Measurements from ENCODE around the gene BTG2. TPM values are rescaled to one million over a fixed set of nuclear protein-coding genes. Genes with fewer than 3 reads are reported as not detected.
"Not testable (repeated sequence)": the region's sequence is repeated elsewhere in the genome, so short reads cannot be mapped to it uniquely, and the experiment has no call there.

BTG2 gene, protein sequence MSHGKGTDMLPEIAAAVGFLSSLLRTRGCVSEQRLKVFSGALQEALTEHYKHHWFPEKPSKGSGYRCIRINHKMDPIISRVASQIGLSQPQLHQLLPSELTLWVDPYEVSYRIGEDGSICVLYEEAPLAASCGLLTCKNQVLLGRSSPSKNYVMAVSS
- 1,000 to 10,000 TPM in 1 of 3 donors, 100 to 1,000 TPM in 2; 499 to 1,024 (median 851) TPM for total RNA-seq
- 294 TPM for total RNA-seq (2013)

DNA sequence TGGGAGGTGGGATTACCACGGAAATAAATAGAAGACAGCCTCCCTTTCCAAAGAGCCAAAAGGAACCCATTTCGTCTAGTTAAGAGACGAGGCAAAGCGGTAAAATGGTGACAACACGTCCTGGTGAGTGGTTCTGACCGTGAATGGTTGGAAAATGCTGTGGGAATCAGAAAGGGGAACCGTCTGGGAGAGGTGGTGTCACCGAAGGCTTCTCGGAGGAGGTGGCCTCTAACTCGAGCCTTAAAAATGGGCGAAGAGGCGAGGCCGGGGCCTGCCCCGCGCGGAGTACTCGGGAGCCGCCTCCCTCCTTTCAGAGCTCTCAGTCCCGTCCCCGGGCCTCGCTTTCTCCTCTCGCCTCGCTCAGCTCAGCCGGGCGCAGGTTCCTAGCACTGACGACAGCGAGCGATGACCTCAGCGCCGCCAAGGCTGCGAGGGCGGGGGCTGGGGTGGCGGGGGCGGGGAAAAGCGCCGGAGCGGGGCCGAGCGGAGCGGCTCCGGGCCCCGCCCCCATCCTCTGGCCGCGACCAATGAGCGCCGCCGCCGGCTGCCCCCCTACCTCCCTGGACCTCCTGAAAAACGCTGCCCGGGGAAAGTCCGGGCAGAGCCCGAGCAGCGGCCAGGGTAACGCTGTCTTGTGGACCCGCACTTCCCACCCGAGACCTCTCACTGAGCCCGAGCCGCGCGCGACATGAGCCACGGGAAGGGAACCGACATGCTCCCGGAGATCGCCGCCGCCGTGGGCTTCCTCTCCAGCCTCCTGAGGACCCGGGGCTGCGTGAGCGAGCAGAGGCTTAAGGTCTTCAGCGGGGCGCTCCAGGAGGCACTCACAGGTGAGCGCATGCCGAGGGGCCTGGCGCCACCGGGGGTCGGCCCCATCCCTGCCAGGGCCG is at the start of gene BTG2:
Gene BTG2 (plus strand): TSS at position 601 of the 890 bp plus-strand sequence. CDS start 88 bp downstream, at position 689.
- Mint-ChIP-seq H3K4me1 (peaks cover 75 to 77% of the 10 kb centered on the region in 2 donors), H3K36me3 (peaks cover 10% of the 10 kb centered on the region), H3K27ac (peak within 1 kb of the TSS; percentile 98 to 99), H3K9me3 (no peaks in the 10 kb centered on the region), H3K4me3 (peak within 1 kb of the TSS; percentile 89), H3K27me3 (ENCODE audit: low read depth in 2 of 2) (no peaks in the 10 kb centered on the region)
- 1% methylated on average over 79 of the region's 79 CpGs for WGBS (ENCODE audit: insufficient coverage)
- ATAC-seq (peak; percentile 77 to 92 (median 82)), DNase-seq (peak; percentile 95 to 97)
- H3K27ac ChIP-seq (ENCODE audit: low read length) = peak within 1 kb of the TSS; percentile 97
- H3K9me3 ChIP-seq (ENCODE audit: control insufficient read depth, insufficient read depth, low read length) = no peaks in the 10 kb centered on the region
- H3K4me3 ChIP-seq (ENCODE audit: low read length) = peak within 1 kb of the TSS; percentile 99
- intact Hi-C loops (cut with micrococcal nuclease) = loop anchor here (1.0 kb wide), 3 partner anchors 15 to 32 kb away; no protein-coding TSS in a partner anchor
- peaks cover 78% of the 10 kb centered on the region for H3K4me1 ChIP-seq (ENCODE audit: control insufficient read depth, insufficient read depth, low read length)
- TF ChIP-seq, protein P1, sequence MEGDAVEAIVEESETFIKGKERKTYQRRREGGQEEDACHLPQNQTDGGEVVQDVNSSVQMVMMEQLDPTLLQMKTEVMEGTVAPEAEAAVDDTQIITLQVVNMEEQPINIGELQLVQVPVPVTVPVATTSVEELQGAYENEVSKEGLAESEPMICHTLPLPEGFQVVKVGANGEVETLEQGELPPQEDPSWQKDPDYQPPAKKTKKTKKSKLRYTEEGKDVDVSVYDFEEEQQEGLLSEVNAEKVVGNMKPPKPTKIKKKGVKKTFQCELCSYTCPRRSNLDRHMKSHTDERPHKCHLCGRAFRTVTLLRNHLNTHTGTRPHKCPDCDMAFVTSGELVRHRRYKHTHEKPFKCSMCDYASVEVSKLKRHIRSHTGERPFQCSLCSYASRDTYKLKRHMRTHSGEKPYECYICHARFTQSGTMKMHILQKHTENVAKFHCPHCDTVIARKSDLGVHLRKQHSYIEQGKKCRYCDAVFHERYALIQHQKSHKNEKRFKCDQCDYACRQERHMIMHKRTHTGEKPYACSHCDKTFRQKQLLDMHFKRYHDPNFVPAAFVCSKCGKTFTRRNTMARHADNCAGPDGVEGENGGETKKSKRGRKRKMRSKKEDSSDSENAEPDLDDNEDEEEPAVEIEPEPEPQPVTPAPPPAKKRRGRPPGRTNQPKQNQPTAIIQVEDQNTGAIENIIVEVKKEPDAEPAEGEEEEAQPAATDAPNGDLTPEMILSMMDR (IDR thresholded peaks at IDR 0.05) = no peak
- H3K27me3 ChIP-seq (ENCODE audit: control insufficient read depth, insufficient read depth, low read length) = no peaks in the 10 kb centered on the region
- peaks cover 35% of the 10 kb centered on the region for H3K36me3 ChIP-seq (ENCODE audit: control insufficient read depth, insufficient read depth, low read length)

DNA sequence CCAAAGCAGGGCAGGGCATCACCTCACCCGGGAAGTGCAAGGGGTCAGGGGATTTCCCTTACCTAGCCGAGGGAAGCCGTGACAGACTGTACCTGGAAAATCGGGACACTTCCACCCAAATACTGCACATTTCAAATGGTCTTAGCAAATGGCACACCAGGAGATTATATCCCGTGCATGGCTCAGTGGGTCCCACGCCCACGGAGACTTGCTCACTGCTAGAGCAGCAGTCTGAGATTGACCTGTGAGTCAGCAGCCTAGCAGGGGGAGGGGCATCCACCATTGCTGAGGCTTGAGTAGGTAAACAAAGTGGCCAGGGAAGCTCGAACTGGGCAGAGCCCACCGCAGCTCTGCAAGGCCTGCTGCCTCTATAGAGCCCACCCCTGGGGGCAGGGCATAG is 48.7 kb upstream of the BTG2 start:
- H3K4me3 ChIP-seq (ENCODE audit: low read length); H3K27ac Mint-ChIP-seq; ATAC-seq; DNase-seq; H3K27me3 ChIP-seq (ENCODE audit: control insufficient read depth, insufficient read depth, low read length); intact Hi-C loops (cut with micrococcal nuclease); H3K36me3 ChIP-seq (ENCODE audit: control insufficient read depth, insufficient read depth, low read length); H3K27ac ChIP-seq (ENCODE audit: low read length); H3K9me3 ChIP-seq (ENCODE audit: control insufficient read depth, insufficient read depth, low read length); H3K4me1 Mint-ChIP-seq; H3K36me3 Mint-ChIP-seq; H3K9me3 Mint-ChIP-seq; H3K4me3 Mint-ChIP-seq; H3K4me1 ChIP-seq (ENCODE audit: control insufficient read depth, insufficient read depth, low read length): not testable (repeated sequence)
- 89% methylated on average over 9 of the region's 9 CpGs for WGBS (ENCODE audit: insufficient coverage)
- H3K27me3 Mint-ChIP-seq (ENCODE audit: low read depth in 2 of 2) = peaks cover 39 to 61% of the 10 kb centered on the region in 2 donors

DNA sequence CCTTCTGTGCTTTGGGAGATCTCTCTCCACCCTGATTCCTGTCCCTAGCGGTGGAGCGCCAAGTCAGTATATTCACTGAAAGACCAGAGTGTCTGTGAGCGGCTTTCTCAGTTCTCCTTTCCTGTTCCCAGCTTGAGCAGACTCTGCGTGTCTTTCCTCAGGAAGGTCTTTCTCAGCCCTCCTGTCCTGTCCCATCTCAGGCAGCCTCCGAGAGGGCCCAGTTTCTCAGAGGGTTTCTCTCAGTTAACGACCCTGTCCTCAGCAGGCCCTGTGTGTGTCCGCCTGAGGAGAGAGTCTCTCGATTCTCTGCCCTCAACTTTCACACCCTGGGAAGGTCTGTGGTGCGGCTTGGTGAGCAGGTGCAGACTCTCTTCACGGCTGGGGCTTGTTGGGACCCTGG is 41.8 kb upstream of the BTG2 start:
- Mint-ChIP-seq H3K4me1 (peaks cover 12% of the 10 kb centered on the region in 2 donors), H3K27me3 (ENCODE audit: low read depth in 2 of 2) (peaks cover 17 to 21% of the 10 kb centered on the region in 2 donors), H3K27ac (no peak overlapping the region), H3K36me3 (no peaks in the 10 kb centered on the region), H3K9me3 (no peaks in the 10 kb centered on the region), H3K4me3 (no peak overlapping the region)
- Histone ChIP-seq H3K4me1 (ENCODE audit: control insufficient read depth, insufficient read depth, low read length) (peaks cover 7% of the 10 kb centered on the region), H3K4me3 (ENCODE audit: low read length) (no peak overlapping the region), H3K27ac (ENCODE audit: low read length) (no peak overlapping the region), H3K36me3 (ENCODE audit: control insufficient read depth, insufficient read depth, low read length) (no peaks in the 10 kb centered on the region), H3K9me3 (ENCODE audit: control insufficient read depth, insufficient read depth, low read length) (no peaks in the 10 kb centered on the region), H3K27me3 (ENCODE audit: control insufficient read depth, insufficient read depth, low read length) (no peaks in the 10 kb centered on the region)
- 71% methylated on average over 10 of the region's 10 CpGs for WGBS (ENCODE audit: insufficient coverage)
- ATAC-seq (no peak), DNase-seq (no peak)
- intact Hi-C loops (cut with micrococcal nuclease) = no loop called here
- TF ChIP-seq, protein P1 (IDR thresholded peaks at IDR 0.05) = no peak

DNA sequence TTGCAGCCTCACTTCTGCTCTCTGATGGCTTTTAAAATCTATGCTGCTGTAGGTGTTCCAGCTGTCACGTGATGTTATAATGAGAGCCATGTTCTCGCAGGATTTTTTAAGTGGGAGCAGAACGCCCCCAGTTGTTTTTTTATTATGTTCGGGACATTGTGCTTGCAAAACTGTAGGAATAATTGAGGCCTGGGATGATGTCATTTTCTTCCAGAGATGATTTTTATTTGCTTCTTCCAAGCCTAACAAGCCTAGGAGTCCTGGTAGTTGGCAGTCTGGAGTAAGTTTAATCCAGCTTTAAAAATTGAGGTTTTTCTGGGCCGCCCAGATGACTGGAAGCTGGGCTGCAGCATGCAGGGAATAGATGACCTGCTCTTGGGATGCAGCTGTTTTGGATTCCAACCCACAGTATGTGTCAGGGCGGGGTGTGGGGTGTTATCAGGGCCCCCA is 41.2 kb upstream of the BTG2 start:
- Histone ChIP-seq H3K4me3 (ENCODE audit: low read length) (no peak overlapping the region), H3K4me1 (ENCODE audit: control insufficient read depth, insufficient read depth, low read length) (peaks cover 10% of the 10 kb centered on the region), H3K27me3 (ENCODE audit: control insufficient read depth, insufficient read depth, low read length) (no peaks in the 10 kb centered on the region), H3K36me3 (ENCODE audit: control insufficient read depth, insufficient read depth, low read length) (no peaks in the 10 kb centered on the region), H3K9me3 (ENCODE audit: control insufficient read depth, insufficient read depth, low read length) (no peaks in the 10 kb centered on the region), H3K27ac (ENCODE audit: low read length) (no peak overlapping the region)
- TF ChIP-seq, protein P1 (IDR thresholded peaks at IDR 0.05) = no peak
- Mint-ChIP-seq H3K4me1 (peaks cover 12% of the 10 kb centered on the region in 2 donors), H3K36me3 (no peaks in the 10 kb centered on the region), H3K27ac (no peak overlapping the region), H3K4me3 (no peak overlapping the region), H3K9me3 (no peaks in the 10 kb centered on the region), H3K27me3 (ENCODE audit: low read depth in 2 of 2) (peaks cover 15 to 20% of the 10 kb centered on the region in 2 donors)
- no peak for ATAC-seq
- intact Hi-C loops (cut with micrococcal nuclease) = no loop called here
- DNase-seq = no peak
- WGBS (ENCODE audit: insufficient coverage) = 94% methylated on average over 6 of the region's 6 CpGs

All from natural killer cell (primary cell).